HepG2 (cell line): ENCODE results near the gene SMAD3. TPM values are rescaled to one million over a fixed set of nuclear protein-coding genes. Genes with fewer than 3 reads are reported as not detected.
A peak's percentile ranks its signal among the peaks of the same experiment; 100 is the strongest.

ENCODE experiments used
- ATAC-seq: fragments of 200-7000 bp; cut with Tn5 transposase; 3 replicates; pipeline ENCODE4 v1.9.1; 2020; ENCODE audit warnings: mild to moderate bottlenecking, moderate library complexity
- BruUV-seq: library from RNA; stranded (reverse); fragments of 400-500 nt; replicated peaks from 2 replicates; lab custom pipeline; 2021; lab: Mats Ljungman, UMichigan
- CTCF ChIA-PET: fragments of 300-600 bp; formaldehyde crosslinking; extraction: SDS; loops from one replicate; lab custom pipeline; 2021; ENCODE audit warnings: low total read pairs, inconsistent platforms, low intra/inter-chr PET ratio; lab: Yijun Ruan, JAX
- POLR2A ChIA-PET: fragments of 350-600 bp; sonication (Branson Sonifier 250); formaldehyde crosslinking; loops from one replicate; lab custom pipeline; 2020; ENCODE audit warnings: antibody characterized with exemption, inconsistent platforms; lab: Yijun Ruan, JAX
- DNase-seq: peaks from one replicate; pipeline ENCODE4 v3.0.0-alpha.2; 2015; ENCODE audit warnings: low spot score
- FAIRE-seq: peaks from 3 replicates; lab custom pipeline; 2011; peaks lifted over from hg19 to GRCh38; lab: Jason Lieb, UNC
- H2AFZ ChIP-seq: one replicate; pipeline ENCODE4 v1.6.1; 2011; ENCODE audit warnings: low read length, inconsistent platforms
- H3K27ac ChIP-seq: fragments of 300-600 bp; 3 replicates; pipeline ENCODE4 v1.8.0; 2011; ENCODE audit warnings: mixed run types, mild to moderate bottlenecking, mixed read lengths, low read length, inconsistent platforms; ENCODE audit not compliant: insufficient read depth; ENCODE audit errors: extremely low read length
- H3K27me3 ChIP-seq, 2 experiments: fragments of 200-600 bp in 1 of 2; 2 replicates in 1 of 2; 3 replicates in 1 of 2; pipeline versions ENCODE4 v1.6.0 to v1.8.0; 2011; ENCODE audit warnings: low read length in 2 of 2, mild to moderate bottlenecking in 2 of 2, moderate library complexity in 2 of 2, inconsistent platforms in 1 of 2; ENCODE audit not compliant: insufficient read depth in 2 of 2, control insufficient read depth in 1 of 2
- H3K36me3 ChIP-seq, 2 experiments: fragments of 200-600 bp in 1 of 2; replicated peaks in 1 of 2; 2 replicates in 1 of 2; 3 replicates in 1 of 2; pipeline versions ENCODE4 v1.5.1 to v1.8.0; 2011; ENCODE audit warnings: low read length in 2 of 2, inconsistent platforms in 1 of 2; ENCODE audit not compliant: insufficient read depth in 2 of 2, control insufficient read depth in 1 of 2
- H3K4me1 ChIP-seq: 2 replicates; pipeline ENCODE4 v1.5.1; 2012; ENCODE audit warnings: low read length, inconsistent platforms; ENCODE audit not compliant: insufficient read depth
- H3K4me2 ChIP-seq: 2 replicates; pipeline ENCODE4 v1.6.0; 2011; ENCODE audit warnings: low read depth, low read length, inconsistent platforms
- H3K4me3 ChIP-seq, 3 experiments: fragments of 200-600 bp in 1 of 3; sonication (generic), shearing (Covaris generic) in 1 of 3; replicated peaks in 1 of 3; 2 replicates each; pipeline ENCODE4 v1.5.1; 2011 to 2016; ENCODE audit warnings: low read length in 3 of 3, inconsistent platforms in 2 of 3, low read depth in 2 of 3, mild to moderate bottlenecking in 2 of 3, control low read depth in 1 of 3, mixed read lengths in 1 of 3; ENCODE audit not compliant: insufficient read depth in 1 of 3
- H3K79me2 ChIP-seq: one replicate; pipeline ENCODE4 v1.6.1; 2011; ENCODE audit warnings: low read length, inconsistent platforms; ENCODE audit not compliant: insufficient read depth
- H3K9ac ChIP-seq: 2 replicates; pipeline ENCODE4 v1.6.0; 2011; ENCODE audit warnings: mild to moderate bottlenecking, low read depth, low read length, inconsistent platforms; ENCODE audit not compliant: insufficient read depth
- H3K9me3 ChIP-seq: 2 replicates; pipeline ENCODE4 v1.5.1; 2012; ENCODE audit warnings: mild to moderate bottlenecking, low read length
- H4K20me1 ChIP-seq: 2 replicates; pipeline ENCODE4 v1.6.0; 2011; ENCODE audit warnings: inconsistent platforms, mild to moderate bottlenecking, low read length, moderate library complexity; ENCODE audit not compliant: insufficient read depth
- BCL3 ChIP-seq: sonication (generic); formaldehyde crosslinking; IDR thresholded peaks from 2 replicates; pipeline ENCODE4 v1.5.1; 2020; ENCODE audit warnings: mild to moderate bottlenecking, missing genetic modification reagents, moderate library complexity
- CCDC6 ChIP-seq: sonication (generic); formaldehyde crosslinking; IDR thresholded peaks from 2 replicates; pipeline ENCODE4 v1.8.1; 2022; ENCODE audit warnings: mild to moderate bottlenecking, missing genetic modification reagents, moderate library complexity
- CREM ChIP-seq, 2 experiments: sonication (generic) in 1 of 2; formaldehyde crosslinking in 1 of 2; IDR thresholded peaks; 2 replicates each; pipeline versions ENCODE4 v1.4.0 to v1.6.1; 2016 to 2020; ENCODE audit warnings: antibody characterized with exemption in 1 of 2, mild to moderate bottlenecking in 1 of 2, missing genetic modification reagents in 1 of 2
- FOXM1 ChIP-seq: sonication (generic); formaldehyde crosslinking; IDR thresholded peaks from 2 replicates; pipeline ENCODE4 v1.5.0; 2020; ENCODE audit warnings: missing genetic modification reagents
- HNF1B ChIP-seq: sonication (generic); formaldehyde crosslinking; IDR thresholded peaks from 2 replicates; pipeline ENCODE4 v1.5.1; 2020; ENCODE audit warnings: mild to moderate bottlenecking, moderate library complexity, missing genetic modification reagents
- HNF4A ChIP-seq: sonication (generic); formaldehyde crosslinking; IDR thresholded peaks from 2 replicates; pipeline ENCODE4 v1.4.0; 2020; ENCODE audit warnings: missing genetic modification reagents
- KLF11 ChIP-seq: IDR thresholded peaks from 2 replicates; pipeline ENCODE4 v1.6.1; 2016; ENCODE audit warnings: missing compliant biosample characterization
- MYC ChIP-seq: sonication (generic); formaldehyde crosslinking; IDR thresholded peaks from 2 replicates; pipeline ENCODE4 v1.9.0; 2021; ENCODE audit warnings: missing genetic modification reagents, borderline replicate concordance
- NFKBIZ ChIP-seq: IDR thresholded peaks from 2 replicates; pipeline ENCODE4 v1.6.1; 2018; ENCODE audit warnings: missing genetic modification reagents, missing compliant biosample characterization
- NR2C2 ChIP-seq: sonication (generic); formaldehyde crosslinking; IDR thresholded peaks from 2 replicates; pipeline ENCODE4 v1.4.0; 2020; ENCODE audit warnings: missing genetic modification reagents, mild to moderate bottlenecking, moderate library complexity, borderline replicate concordance
- RBAK ChIP-seq: sonication (generic); formaldehyde crosslinking; IDR thresholded peaks from 2 replicates; pipeline ENCODE4 v1.5.1; 2020; ENCODE audit warnings: mild to moderate bottlenecking, missing genetic modification reagents
- ZFY ChIP-seq: sonication (generic); formaldehyde crosslinking; IDR thresholded peaks from 2 replicates; pipeline ENCODE4 v1.4.0; 2020; ENCODE audit warnings: missing genetic modification reagents
- ZMAT3 ChIP-seq: sonication (generic); formaldehyde crosslinking; conservative IDR thresholded peaks from 2 replicates; pipeline ENCODE4 v1.7.0; 2021; ENCODE audit warnings: missing genetic modification reagents
- ZNF235 ChIP-seq: sonication (generic); formaldehyde crosslinking; IDR thresholded peaks from 2 replicates; pipeline ENCODE4 v1.8.1; 2023; ENCODE audit warnings: mild to moderate bottlenecking, missing genetic modification reagents, borderline replicate concordance
- ZNF484 ChIP-seq: sonication (generic); formaldehyde crosslinking; IDR thresholded peaks from 2 replicates; pipeline ENCODE4 v1.5.1; 2020; ENCODE audit warnings: mild to moderate bottlenecking, low read depth, missing genetic modification reagents, borderline replicate concordance
- ZNF549 ChIP-seq: sonication (generic); formaldehyde crosslinking; IDR thresholded peaks from 2 replicates; pipeline ENCODE4 v1.5.0; 2020; ENCODE audit warnings: missing genetic modification reagents
- ZNF747 ChIP-seq: sonication (generic); formaldehyde crosslinking; IDR thresholded peaks from 2 replicates; pipeline ENCODE4 v1.8.1; 2023; ENCODE audit warnings: missing genetic modification reagents, mild to moderate bottlenecking, borderline replicate concordance
- ZNF816 ChIP-seq: sonication (generic); formaldehyde crosslinking; IDR thresholded peaks from 2 replicates; pipeline ENCODE4 v1.8.0; 2022; ENCODE audit warnings: missing genetic modification reagents, mild to moderate bottlenecking, borderline replicate concordance
- WGBS: methylation state at CpG from one replicate; pipeline ENCODE4 v1.1.6; 2017; ENCODE audit warnings: low lambda C conversion rate; 5-methylcytosine and 5-hydroxymethylcytosine counted together
- in situ Hi-C: cut with HindIII; loops from 2 replicates; pipeline ENCODE4 v1.10.0; 2017; ENCODE audit warnings: low pct_unique_long_range_greater_than_20kb; ENCODE audit not compliant: extremely low pct_ligation_motif_present
- intact Hi-C: fragments of 100-400 bp; cut with micrococcal nuclease; formaldehyde crosslinking; loops from one replicate; pipeline ENCODE4 v1.10.0; 2022; ENCODE audit not compliant: unreplicated experiment
- polyA plus RNA-seq, 8 experiments: library from polyadenylated mRNA; depleted of rRNA in 3 of 8; stranded (reverse) in 7 of 8; unstranded in 1 of 8; fragments of >200 nt; fragmentation: Illumina TruSeq in 4 of 8; extraction: Trizol in 4 of 8; gene quantifications; 2 replicates each; pipeline versions ENCODE4 v1.2.1 to v1.2.3, GENCODE V29; 2011 to 2016; ENCODE audit warnings: low read depth in 4 of 8, missing spikeins in 1 of 8, mixed read lengths in 1 of 8; ENCODE audit not compliant: insufficient read depth in 1 of 8
- total RNA-seq, 5 experiments: library from RNA; depleted of rRNA; stranded (reverse); fragments of >200 nt; fragmentation: Illumina TruSeq; extraction: Trizol; gene quantifications; 2 replicates each; pipeline ENCODE4 v1.2.3, GENCODE V29; 2016; ENCODE audit warnings: low read depth in 1 of 5
- TF ChIP-seq, protein P1 (sequence below), 2 experiments: fragments of 450-650 bp in 1 of 2; sonication (generic) in 1 of 2; formaldehyde crosslinking; IDR thresholded peaks; 2 replicates each; pipeline versions ENCODE4 v1.5.0 to v1.8.0; 2020 to 2022; ENCODE audit warnings: mild to moderate bottlenecking in 1 of 2, missing genetic modification reagents in 1 of 2
- TF ChIP-seq, protein P2 (sequence below): sonication (generic); formaldehyde crosslinking; IDR thresholded peaks from 2 replicates; pipeline ENCODE4 v1.4.0; 2020; ENCODE audit warnings: mild to moderate bottlenecking, missing genetic modification reagents

Gene SMAD3
- total and polyA plus RNA-seq, 2 of the 13 experiments (the other 11 are each of a cell fraction or from before 2014, with no cell fraction given), result 8.6 to 56.3 TPM

DNA sequence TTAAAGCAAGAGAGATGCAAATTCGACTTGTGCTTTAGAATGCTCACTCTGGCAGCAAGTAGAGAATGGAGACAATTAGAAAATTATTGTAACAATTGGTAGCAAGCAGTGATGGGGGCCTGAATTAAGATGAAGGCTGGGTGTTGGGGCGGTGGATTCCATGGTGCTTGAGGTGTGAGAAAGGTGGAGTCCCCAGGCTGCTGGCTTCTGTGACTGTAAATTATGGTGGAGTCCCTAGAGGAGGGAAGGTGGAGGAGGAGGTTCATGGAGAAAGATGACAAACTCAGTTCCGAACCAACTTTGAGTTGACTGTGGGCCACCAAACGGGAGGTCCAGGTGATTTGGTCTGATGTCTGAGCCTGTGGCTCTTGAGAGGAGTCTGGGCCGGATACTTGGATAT is 10.7 kb upstream of the SMAD3 start (continued):
- no peak for TF ChIP-seq ZNF484 (CRISPR knock-in tag)
- TF ChIP-seq ZNF235 (CRISPR knock-in tag), result no peak
- TF ChIP-seq FOXM1, result no peak
- TF ChIP-seq, protein P1, sequence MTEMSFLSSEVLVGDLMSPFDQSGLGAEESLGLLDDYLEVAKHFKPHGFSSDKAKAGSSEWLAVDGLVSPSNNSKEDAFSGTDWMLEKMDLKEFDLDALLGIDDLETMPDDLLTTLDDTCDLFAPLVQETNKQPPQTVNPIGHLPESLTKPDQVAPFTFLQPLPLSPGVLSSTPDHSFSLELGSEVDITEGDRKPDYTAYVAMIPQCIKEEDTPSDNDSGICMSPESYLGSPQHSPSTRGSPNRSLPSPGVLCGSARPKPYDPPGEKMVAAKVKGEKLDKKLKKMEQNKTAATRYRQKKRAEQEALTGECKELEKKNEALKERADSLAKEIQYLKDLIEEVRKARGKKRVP (CRISPR knock-in tag; IDR thresholded peaks at IDR 0.05), result no peak
- TF ChIP-seq HNF4A (CRISPR knock-in tag), result no peak
- no peak for TF ChIP-seq KLF11 (CRISPR knock-in tag)
- TF ChIP-seq, all 625 proteins: peak for 0

DNA sequence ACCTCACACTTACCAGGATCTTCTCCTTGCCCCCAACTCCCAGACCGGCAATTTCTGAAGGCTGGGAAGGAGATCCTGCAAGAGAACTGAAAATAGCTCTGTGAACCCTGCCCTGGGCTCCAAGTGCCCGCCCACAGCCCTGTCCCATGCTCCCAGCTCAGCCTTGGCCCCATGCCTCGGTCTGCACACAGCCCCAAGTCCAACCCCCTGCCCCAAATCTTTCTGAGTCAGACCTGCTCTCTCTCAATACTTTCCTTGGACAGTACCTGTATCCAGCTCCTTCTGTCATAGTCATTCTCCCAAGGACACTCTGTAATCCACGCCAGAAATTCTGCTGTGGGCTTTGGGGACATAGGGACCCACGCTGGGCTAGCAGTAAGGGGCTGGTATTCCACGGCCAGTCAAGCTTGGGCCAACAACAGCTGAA is 6.3 kb upstream of the SMAD3 start:
- Histone ChIP-seq H3K27me3 (no peaks in the 10 kb centered on the region; a peak in 1 of 5 replicates), H3K9me3 (no peaks in the 10 kb centered on the region), H3K4me3 (peak overlapping the region; percentile 71 to 92 (median 83)), H3K4me1 (peaks cover 81% of the 10 kb centered on the region), H3K4me2 (peak overlapping the region; percentile 93), H3K9ac (peak overlapping the region; percentile 85), H2AFZ (no peak overlapping the region), H4K20me1 (peaks cover 2% of the 10 kb centered on the region; the same call in 1 of the 2 replicates), H3K27ac (peak overlapping the region; percentile 87), H3K79me2 (peaks cover 45% of the 10 kb centered on the region), H3K36me3 (peaks cover 4 to 17% of the 10 kb centered on the region in 2 experiments)
- FAIRE-seq, result peak; percentile 82
- ATAC-seq, result peak; percentile 74
- intact Hi-C loops (no loop called here), in situ Hi-C loops (no loop called here)
- 1% methylated on average over 6 of the region's 6 CpGs for WGBS
- DNase-seq, result peak; percentile 64
- ChIA-PET CTCF (no interaction called here), POLR2A (interaction anchor here (0.6 to 11.3 kb wide), 13 partner anchors 9 to 751 kb away, joined by 3 to 248 read pairs (median 4); no protein-coding TSS in a partner anchor)
- no TSS peak for BruUV-seq
- TF ChIP-seq ZNF816 (CRISPR knock-in tag), result 0 out of 2 replicates have a peak, but pooled peaks have one; percentile 15
- TF ChIP-seq ZMAT3, result 0 out of 2 replicates have a peak, but pooled peaks have one; percentile 38
- TF ChIP-seq RBAK, result no peak
- peak; percentile 52; the same call in 1 of the 2 replicates for TF ChIP-seq MYC (CRISPR knock-in tag)
- TF ChIP-seq NR2C2 (CRISPR knock-in tag), result peak; percentile 17; the same call in 1 of the 2 replicates
- 0 out of 2 replicates have a peak, but pooled peaks have one; percentile 42 for TF ChIP-seq ZNF747 (CRISPR knock-in tag)
- peak; percentile 33; the same call in 1 of the 2 replicates for TF ChIP-seq CREM (IDR thresholded peaks at IDR 0.05)
- TF ChIP-seq CREM (CRISPR knock-in tag; IDR thresholded peaks at IDR 0.05), result no peak
- no peak for TF ChIP-seq NFKBIZ (CRISPR knock-in tag)
- 0 out of 2 replicates have a peak, but pooled peaks have one; percentile 8 for TF ChIP-seq BCL3 (CRISPR knock-in tag)
- no peak for TF ChIP-seq ZNF549 (CRISPR knock-in tag)
- TF ChIP-seq, protein P2, sequence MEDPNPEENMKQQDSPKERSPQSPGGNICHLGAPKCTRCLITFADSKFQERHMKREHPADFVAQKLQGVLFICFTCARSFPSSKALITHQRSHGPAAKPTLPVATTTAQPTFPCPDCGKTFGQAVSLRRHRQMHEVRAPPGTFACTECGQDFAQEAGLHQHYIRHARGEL, result no peak
- TF ChIP-seq ZFY (CRISPR knock-in tag), result no peak
- TF ChIP-seq HNF1B (CRISPR knock-in tag), result peak; percentile 33
- TF ChIP-seq CCDC6 (CRISPR knock-in tag), result no peak
